ENCODE results near the gene AKR7A3.
"Not testable (repeated sequence)": the region's sequence is repeated elsewhere in the genome, so short reads cannot be mapped to it uniquely, and the experiment has no call there.

AKR7A3 gene

GRCh38 chr1:19285807-19286206, 2.8 kb downstream of the AKR7A3 start:
- H3K4me3 ChIP-seq (ENCODE audit: low read depth, low read length); H3K4me1 ChIP-seq (ENCODE audit: control insufficient read depth, insufficient read depth, low read length); H3K36me3 ChIP-seq (ENCODE audit: control insufficient read depth, insufficient read depth, low read length); H3K9me3 ChIP-seq (ENCODE audit: control insufficient read depth, insufficient read depth, low read length); H3K9ac ChIP-seq (ENCODE audit: low read depth, low read length); H3K27ac ChIP-seq (ENCODE audit: low read depth, low read length): not testable (repeated sequence)
- H3K27me3 ChIP-seq (ENCODE audit: control insufficient read depth, insufficient read depth, low read length) = peaks cover 26% of the 10 kb centered on the region

- H3K27me3 ChIP-seq (ENCODE audit: control insufficient read depth, insufficient read depth, low read length) = peaks cover 26% of the 10 kb centered on the region
- not testable (repeated sequence) for H3K4me3 ChIP-seq (ENCODE audit: low read depth, low read length); H3K4me1 ChIP-seq (ENCODE audit: control insufficient read depth, insufficient read depth, low read length); H3K27ac ChIP-seq (ENCODE audit: low read depth, low read length); H3K9me3 ChIP-seq (ENCODE audit: control insufficient read depth, insufficient read depth, low read length); H3K9ac ChIP-seq (ENCODE audit: low read depth, low read length); H3K36me3 ChIP-seq (ENCODE audit: control insufficient read depth, insufficient read depth, low read length)
Observed at GRCh38 chr1:19285366-19285765, 3.2 kb downstream of the AKR7A3 start.

DNA sequence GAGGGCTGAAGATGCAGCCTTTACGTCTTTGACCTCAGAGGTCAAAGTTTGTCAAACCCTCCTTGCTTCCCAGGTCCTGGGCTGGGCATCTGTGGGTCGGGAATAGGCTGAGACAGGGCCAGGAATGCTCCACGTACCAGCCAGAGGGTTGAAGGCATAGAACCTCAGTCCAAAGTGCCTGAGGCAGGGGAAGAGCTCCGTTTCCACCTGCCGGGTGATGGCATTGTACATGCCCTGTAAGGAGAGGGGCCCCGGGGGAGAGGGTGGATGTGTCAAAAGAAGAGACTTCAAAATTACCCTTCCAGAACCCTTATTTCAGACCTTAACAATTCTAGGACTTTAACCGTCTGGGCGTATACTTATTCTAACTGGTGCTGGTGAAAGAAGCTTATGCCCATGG, 3.7 kb downstream of the AKR7A3 start:
- Histone ChIP-seq H3K27ac (ENCODE audit: low read depth, low read length) (no peak overlapping the region), H3K9me3 (ENCODE audit: control insufficient read depth, insufficient read depth, low read length) (no peaks in the 10 kb centered on the region), H3K4me3 (ENCODE audit: low read depth, low read length) (no peak overlapping the region), H3K36me3 (ENCODE audit: control insufficient read depth, insufficient read depth, low read length) (no peaks in the 10 kb centered on the region), H3K9ac (ENCODE audit: low read depth, low read length) (no peak overlapping the region), H3K27me3 (ENCODE audit: control insufficient read depth, insufficient read depth, low read length) (peaks cover 21% of the 10 kb centered on the region), H3K4me1 (ENCODE audit: control insufficient read depth, insufficient read depth, low read length) (no peaks in the 10 kb centered on the region)

GRCh38 chr1:19283891-19284290, 4.7 kb downstream of the AKR7A3 start:
- Histone ChIP-seq H3K9ac (ENCODE audit: low read depth, low read length) (no peak overlapping the region), H3K4me3 (ENCODE audit: low read depth, low read length) (no peak overlapping the region), H3K9me3 (ENCODE audit: control insufficient read depth, insufficient read depth, low read length) (no peaks in the 10 kb centered on the region), H3K36me3 (ENCODE audit: control insufficient read depth, insufficient read depth, low read length) (no peaks in the 10 kb centered on the region), H3K4me1 (ENCODE audit: control insufficient read depth, insufficient read depth, low read length) (no peaks in the 10 kb centered on the region), H3K27ac (ENCODE audit: low read depth, low read length) (no peak overlapping the region), H3K27me3 (ENCODE audit: control insufficient read depth, insufficient read depth, low read length) (peaks cover 11% of the 10 kb centered on the region)

DNA sequence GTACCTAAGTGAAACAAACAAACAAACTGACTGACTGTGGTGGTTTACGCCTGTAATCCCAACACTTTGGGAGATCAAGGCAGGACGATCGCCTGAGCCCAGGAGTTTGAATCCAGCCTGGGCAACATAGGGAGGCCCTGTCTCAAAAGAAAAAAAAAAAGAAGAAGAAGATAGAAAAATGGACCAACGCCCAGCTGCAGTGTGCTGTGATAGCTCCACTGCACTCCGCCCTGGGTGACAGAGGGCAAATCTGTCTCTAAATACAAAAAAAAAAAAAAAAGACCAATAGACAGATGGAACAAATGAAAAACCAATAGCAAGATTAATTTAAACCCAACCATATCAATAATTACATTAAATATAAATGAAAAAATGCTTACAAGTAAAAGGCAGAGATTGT, 13.9 kb downstream of the AKR7A3 start:
- H3K27ac ChIP-seq (ENCODE audit: low read depth, low read length) = no peak overlapping the region
- peak overlapping the region; percentile 9; the same call in 1 of the 2 replicates for H3K4me3 ChIP-seq (ENCODE audit: low read depth, low read length)
- no peaks in the 10 kb centered on the region for H3K4me1 ChIP-seq (ENCODE audit: control insufficient read depth, insufficient read depth, low read length)
- H3K36me3 ChIP-seq (ENCODE audit: control insufficient read depth, insufficient read depth, low read length) = no peaks in the 10 kb centered on the region
- H3K9ac ChIP-seq (ENCODE audit: low read depth, low read length) = no peak overlapping the region
- H3K27me3 ChIP-seq (ENCODE audit: control insufficient read depth, insufficient read depth, low read length) = peaks cover 23% of the 10 kb centered on the region
- no peaks in the 10 kb centered on the region for H3K9me3 ChIP-seq (ENCODE audit: control insufficient read depth, insufficient read depth, low read length)

- H3K4me3 ChIP-seq (ENCODE audit: low read depth, low read length) = peak overlapping the region; percentile 9; the same call in 1 of the 2 replicates
- H3K27me3 ChIP-seq (ENCODE audit: control insufficient read depth, insufficient read depth, low read length) = peaks cover 23% of the 10 kb centered on the region
- not testable (repeated sequence) for H3K36me3 ChIP-seq (ENCODE audit: control insufficient read depth, insufficient read depth, low read length); H3K27ac ChIP-seq (ENCODE audit: low read depth, low read length); H3K4me1 ChIP-seq (ENCODE audit: control insufficient read depth, insufficient read depth, low read length); H3K9me3 ChIP-seq (ENCODE audit: control insufficient read depth, insufficient read depth, low read length); H3K9ac ChIP-seq (ENCODE audit: low read depth, low read length)
Observed at GRCh38 chr1:19273844-19274531, 14.6 kb downstream of the AKR7A3 start.

- Histone ChIP-seq H3K4me3 (ENCODE audit: low read depth, low read length) (no peak overlapping the region), H3K36me3 (ENCODE audit: control insufficient read depth, insufficient read depth, low read length) (no peaks in the 10 kb centered on the region), H3K9me3 (ENCODE audit: control insufficient read depth, insufficient read depth, low read length) (no peaks in the 10 kb centered on the region), H3K27me3 (ENCODE audit: control insufficient read depth, insufficient read depth, low read length) (peaks cover 23% of the 10 kb centered on the region), H3K27ac (ENCODE audit: low read depth, low read length) (no peak overlapping the region), H3K9ac (ENCODE audit: low read depth, low read length) (no peak overlapping the region), H3K4me1 (ENCODE audit: control insufficient read depth, insufficient read depth, low read length) (no peaks in the 10 kb centered on the region)
Observed at GRCh38 chr1:19273106-19273843, 15.3 kb downstream of the AKR7A3 start.

- Histone ChIP-seq H3K36me3 (ENCODE audit: control insufficient read depth, insufficient read depth, low read length) (no peaks in the 10 kb centered on the region), H3K27me3 (ENCODE audit: control insufficient read depth, insufficient read depth, low read length) (peaks cover 23% of the 10 kb centered on the region), H3K4me3 (ENCODE audit: low read depth, low read length) (no peak overlapping the region), H3K4me1 (ENCODE audit: control insufficient read depth, insufficient read depth, low read length) (no peaks in the 10 kb centered on the region), H3K27ac (ENCODE audit: low read depth, low read length) (no peak overlapping the region), H3K9ac (ENCODE audit: low read depth, low read length) (no peak overlapping the region), H3K9me3 (ENCODE audit: control insufficient read depth, insufficient read depth, low read length) (no peaks in the 10 kb centered on the region)
Observed at GRCh38 chr1:19272064-19272463, 16.5 kb downstream of the AKR7A3 start.

DNA sequence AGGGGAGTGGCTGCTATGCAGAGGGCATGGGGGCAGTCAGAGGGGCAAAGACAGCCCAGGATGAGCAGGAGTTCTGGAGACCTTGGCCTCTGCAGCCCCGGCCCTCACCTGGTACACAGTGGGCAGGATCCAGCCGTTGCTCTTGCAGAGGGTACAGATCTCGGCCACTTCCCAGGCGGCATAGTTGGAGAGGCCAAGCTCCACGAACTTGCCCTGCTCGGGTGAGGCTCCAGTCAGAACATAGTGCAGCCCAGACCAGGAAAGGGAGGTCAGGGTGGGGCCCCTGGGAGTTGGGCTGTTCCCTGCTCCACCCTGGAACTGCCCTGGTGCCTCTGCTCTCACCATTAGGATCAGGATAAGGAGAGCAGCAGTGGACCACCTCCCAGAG, 18.2 kb downstream of the AKR7A3 start:
- H3K9ac ChIP-seq (ENCODE audit: low read depth, low read length); H3K4me3 ChIP-seq (ENCODE audit: low read depth, low read length); H3K4me1 ChIP-seq (ENCODE audit: control insufficient read depth, insufficient read depth, low read length); H3K27ac ChIP-seq (ENCODE audit: low read depth, low read length); H3K9me3 ChIP-seq (ENCODE audit: control insufficient read depth, insufficient read depth, low read length); H3K36me3 ChIP-seq (ENCODE audit: control insufficient read depth, insufficient read depth, low read length): not testable (repeated sequence)
- peaks cover 23% of the 10 kb centered on the region for H3K27me3 ChIP-seq (ENCODE audit: control insufficient read depth, insufficient read depth, low read length)

- H3K9ac ChIP-seq (ENCODE audit: low read depth, low read length); H3K4me3 ChIP-seq (ENCODE audit: low read depth, low read length); H3K27ac ChIP-seq (ENCODE audit: low read depth, low read length); H3K4me1 ChIP-seq (ENCODE audit: control insufficient read depth, insufficient read depth, low read length); H3K36me3 ChIP-seq (ENCODE audit: control insufficient read depth, insufficient read depth, low read length); H3K9me3 ChIP-seq (ENCODE audit: control insufficient read depth, insufficient read depth, low read length): not testable (repeated sequence)
- H3K27me3 ChIP-seq (ENCODE audit: control insufficient read depth, insufficient read depth, low read length) = peaks cover 18% of the 10 kb centered on the region
Observed at GRCh38 chr1:19269427-19270342, 18.9 kb downstream of the AKR7A3 start.

- H3K27ac ChIP-seq (ENCODE audit: low read depth, low read length) = no peak overlapping the region
- H3K27me3 ChIP-seq (ENCODE audit: control insufficient read depth, insufficient read depth, low read length) = peaks cover 7% of the 10 kb centered on the region
- H3K4me1 ChIP-seq (ENCODE audit: control insufficient read depth, insufficient read depth, low read length) = no peaks in the 10 kb centered on the region
- no peaks in the 10 kb centered on the region for H3K9me3 ChIP-seq (ENCODE audit: control insufficient read depth, insufficient read depth, low read length)
- no peak overlapping the region for H3K9ac ChIP-seq (ENCODE audit: low read depth, low read length)
- no peaks in the 10 kb centered on the region for H3K36me3 ChIP-seq (ENCODE audit: control insufficient read depth, insufficient read depth, low read length)
- no peak overlapping the region for H3K4me3 ChIP-seq (ENCODE audit: low read depth, low read length)
Observed at GRCh38 chr1:19268445-19268844, 20.1 kb downstream of the AKR7A3 start.
